Omental fat pad (tissue), 4 donors: ENCODE data around the gene DISP3. TPM values are rescaled to one million over a fixed set of nuclear protein-coding genes. Genes with fewer than 3 reads are reported as not detected.

Experiments
- ATAC-seq: fragments of 150-250 bp; one replicate; pipeline ENCODE4 v1.9.1; 2016; ENCODE audit warnings: mild to moderate bottlenecking, moderate library complexity; ENCODE audit not compliant: low FRiP score
- DNase-seq: peaks from one replicate; pipeline ENCODE4 v3.0.0-alpha.2; 2019; ENCODE audit warnings: low spot score
- CTCF ChIP-seq, 3 donors: fragments of 450-650 bp; IDR thresholded peaks; one replicate each; pipeline ENCODE4 v1.5.1; 2016 to 2017; ENCODE audit warnings: antibody characterized with exemption in 3 of 3, mild to moderate bottlenecking in 3 of 3, moderate library complexity in 2 of 3
- total RNA-seq, 4 donors: library from RNA; depleted of rRNA; stranded (reverse); fragments of >200 nt; gene quantifications; one replicate each; pipeline ENCODE4 v1.1.0, GENCODE V29; 2016

DISP3 gene
- total RNA-seq, 4 donors from 2014 or later, result 0.09 TPM; not detected in 3

GRCh38 chr1:11533790-11534787 lies 55.1 kb downstream of the DISP3 start:
- ATAC-seq (no peak), DNase-seq (no peak)

GRCh38 chr1:11534846-11535245 lies 55.9 kb downstream of the DISP3 start:
- TF ChIP-seq CTCF (IDR thresholded peaks at IDR 0.05), result no peak

More at GRCh38 chr1:11533790-11534787, 55.1 kb downstream of the DISP3 start:
- TF ChIP-seq CTCF (IDR thresholded peaks at IDR 0.05), result no peak

GRCh38 chr1:11535316-11535715 lies 56.4 kb downstream of the DISP3 start:
- TF ChIP-seq CTCF (IDR thresholded peaks at IDR 0.05), result no peak
- ATAC-seq (no peak), DNase-seq (no peak)

More at GRCh38 chr1:11534846-11535245, 55.9 kb downstream of the DISP3 start:
- DNase-seq (no peak), ATAC-seq (no peak)

- DNase-seq, result no peak
- no peak for ATAC-seq
- no peak for TF ChIP-seq CTCF (IDR thresholded peaks at IDR 0.05)
These were observed 57.0 kb downstream of the DISP3 start for GRCh38 chr1:11535761-11536572.

GRCh38 chr1:11536573-11537379 lies 57.8 kb downstream of the DISP3 start:
- DNase-seq, result no peak
- ATAC-seq, result no peak
- no peak for TF ChIP-seq CTCF (IDR thresholded peaks at IDR 0.05)

GRCh38 chr1:11537380-11537764 lies 58.4 kb downstream of the DISP3 start:
- no peak for ATAC-seq
- no peak for TF ChIP-seq CTCF (IDR thresholded peaks at IDR 0.05)
- DNase-seq, result no peak
